ENCODE data around the gene PHRF1. TPM values are rescaled to one million over a fixed set of nuclear protein-coding genes. Genes with fewer than 3 reads are reported as not detected.

PHRF1 gene
- total RNA-seq, 1 experiment from 2014 or later = 42.3 TPM

DNA sequence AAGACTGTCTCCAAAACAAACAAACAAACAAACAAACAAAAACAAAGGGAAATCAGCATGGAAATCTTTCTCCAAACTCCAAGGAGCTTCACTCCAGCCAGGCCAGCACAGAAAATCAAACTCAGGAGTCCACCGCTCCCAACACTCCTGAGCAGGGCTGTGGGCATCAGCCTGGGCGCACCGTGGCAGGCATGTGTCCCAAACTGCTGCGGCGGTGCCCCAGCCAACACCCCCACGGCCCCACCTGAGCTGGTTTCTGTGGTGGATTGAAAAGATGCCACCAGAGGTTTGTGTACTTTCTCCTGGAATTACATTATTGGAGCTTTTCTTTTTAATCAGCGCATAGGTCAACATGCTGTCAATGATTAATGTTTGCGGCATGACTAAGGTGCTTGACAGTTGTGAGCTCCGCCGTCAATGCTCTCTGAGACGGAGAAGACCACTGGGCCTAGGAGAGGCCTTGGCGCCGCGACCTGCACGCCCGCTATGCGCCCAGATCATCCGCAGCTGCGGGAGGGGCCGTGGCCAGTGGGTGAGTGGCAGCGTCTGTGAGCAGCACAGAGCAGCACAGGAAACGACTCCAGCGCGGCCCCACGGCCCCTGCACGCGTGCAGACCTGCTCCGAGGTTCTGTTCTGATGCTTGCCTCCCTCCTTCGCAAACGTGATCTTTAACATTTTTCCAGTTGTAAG lies 78.9 kb downstream of the PHRF1 start:
- H3K27ac Mint-ChIP-seq (ENCODE audit: unreplicated experiment) = no peak overlapping the region
- no peak for TF ChIP-seq CTCF (IDR thresholded peaks at IDR 0.05; ENCODE audit: unreplicated experiment)
- peak; percentile 61 for DNase-seq
- peak overlapping the region; percentile 61 for H3K4me3 Mint-ChIP-seq (ENCODE audit: low read depth, unreplicated experiment)
- intact Hi-C loops (cut with micrococcal nuclease; ENCODE audit: unreplicated experiment) = no loop called here
- CTCF ChIA-PET = interaction anchor here (0.6 to 1.4 kb wide), 8 partner anchors 13 to 101 kb away, joined by 3 to 11 read pairs (median 4); partner anchors contain the start of genes DEAF1 and TMEM80
- H3K4me1 Mint-ChIP-seq (ENCODE audit: low read depth, unreplicated experiment) = peaks cover 13% of the 10 kb centered on the region
- H3K36me3 Mint-ChIP-seq (ENCODE audit: insufficient read depth, unreplicated experiment) = peaks cover 60% of the 10 kb centered on the region
- no TSS peak for BruUV-seq (replicated peaks)
- H3K9me3 Mint-ChIP-seq (ENCODE audit: low read depth, unreplicated experiment) = no peaks in the 10 kb centered on the region
- no peaks in the 10 kb centered on the region for H3K27me3 Mint-ChIP-seq (ENCODE audit: unreplicated experiment)

DNA sequence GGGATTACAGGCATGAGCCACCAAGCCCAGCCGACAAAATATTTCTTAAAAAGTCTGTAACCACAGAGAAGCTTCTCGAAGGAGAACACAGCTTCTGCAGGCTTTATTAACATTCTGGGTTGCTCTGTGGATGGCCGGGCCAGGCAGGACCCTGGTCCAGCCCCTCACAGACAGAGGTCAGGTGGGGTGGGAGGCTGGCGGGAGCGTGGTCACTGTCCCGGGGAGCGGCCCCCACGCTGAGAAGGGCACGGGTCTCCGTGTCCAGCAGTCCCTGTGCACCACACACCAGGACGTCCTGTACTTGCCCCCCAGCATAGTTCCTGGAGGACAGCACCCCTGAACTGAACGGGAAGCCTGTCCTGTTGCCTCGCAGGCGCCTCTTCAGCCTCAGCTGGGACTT lies 80.2 kb downstream of the PHRF1 start:
- no TSS peak for BruUV-seq (replicated peaks)
- peaks cover 53% of the 10 kb centered on the region for H3K36me3 Mint-ChIP-seq (ENCODE audit: insufficient read depth, unreplicated experiment)
- TF ChIP-seq CTCF (IDR thresholded peaks at IDR 0.05; ENCODE audit: unreplicated experiment) = no peak
- no peak overlapping the region for H3K4me3 Mint-ChIP-seq (ENCODE audit: low read depth, unreplicated experiment)
- no peaks in the 10 kb centered on the region for H3K27me3 Mint-ChIP-seq (ENCODE audit: unreplicated experiment)
- CTCF ChIA-PET = no interaction called here
- H3K27ac Mint-ChIP-seq (ENCODE audit: unreplicated experiment) = no peak overlapping the region
- no peak for DNase-seq
- intact Hi-C loops (cut with micrococcal nuclease; ENCODE audit: unreplicated experiment) = no loop called here
- peaks cover 13% of the 10 kb centered on the region for H3K4me1 Mint-ChIP-seq (ENCODE audit: low read depth, unreplicated experiment)
- H3K9me3 Mint-ChIP-seq (ENCODE audit: low read depth, unreplicated experiment) = no peaks in the 10 kb centered on the region

DNA sequence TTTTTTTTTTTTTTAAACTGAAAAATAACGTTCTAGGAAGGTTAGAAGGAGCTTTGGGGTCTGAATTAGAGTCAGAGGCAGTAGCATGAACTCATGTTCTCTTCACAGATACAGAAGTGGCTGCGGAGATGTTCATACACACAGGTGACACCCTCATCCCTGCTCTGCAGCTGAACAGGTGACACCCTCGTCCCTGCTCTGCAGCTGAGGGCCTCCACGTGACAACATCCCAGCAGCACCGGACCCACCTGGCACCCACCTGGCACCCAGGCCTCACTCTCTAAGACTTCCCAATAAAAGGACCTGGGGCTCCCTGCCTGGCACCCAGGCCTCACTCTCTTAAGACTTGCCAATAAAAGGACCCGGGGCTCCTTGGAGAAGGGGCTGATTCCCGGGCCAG lies 80.6 kb downstream of the PHRF1 start:
- H3K4me3 Mint-ChIP-seq (ENCODE audit: low read depth, unreplicated experiment) = no peak overlapping the region

DNA sequence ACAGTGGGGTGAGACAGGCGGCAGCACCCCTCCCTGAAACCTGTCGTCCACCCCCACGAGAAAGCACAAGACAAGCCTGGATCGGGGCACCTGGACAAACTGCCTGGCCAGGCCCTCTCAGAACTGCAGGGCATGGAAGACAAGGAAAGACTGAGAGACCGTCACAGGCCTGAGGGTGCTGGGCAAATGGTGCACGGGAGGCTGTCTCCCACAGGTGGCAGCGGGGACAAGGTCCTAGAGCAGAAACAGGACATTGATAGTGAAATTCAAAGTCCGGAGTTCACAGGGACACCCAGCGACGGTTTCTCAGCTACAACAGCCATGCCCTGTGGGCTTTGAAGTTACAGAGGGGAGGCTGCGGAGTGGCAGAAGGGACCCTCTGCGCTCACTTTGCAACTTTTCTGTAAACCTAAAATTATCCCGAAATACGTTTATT lies 81.4 kb downstream of the PHRF1 start:
- peaks cover 52% of the 10 kb centered on the region for H3K36me3 Mint-ChIP-seq (ENCODE audit: insufficient read depth, unreplicated experiment)
- intact Hi-C loops (cut with micrococcal nuclease; ENCODE audit: unreplicated experiment) = no loop called here
- DNase-seq = no peak
- H3K4me1 Mint-ChIP-seq (ENCODE audit: low read depth, unreplicated experiment) = peaks cover 13% of the 10 kb centered on the region
- no TSS peak for BruUV-seq (replicated peaks)
- no peak overlapping the region for H3K4me3 Mint-ChIP-seq (ENCODE audit: low read depth, unreplicated experiment)
- CTCF ChIA-PET = no interaction called here
- H3K27ac Mint-ChIP-seq (ENCODE audit: unreplicated experiment) = no peak overlapping the region
- TF ChIP-seq CTCF (IDR thresholded peaks at IDR 0.05; ENCODE audit: unreplicated experiment) = no peak
- no peaks in the 10 kb centered on the region for H3K27me3 Mint-ChIP-seq (ENCODE audit: unreplicated experiment)
- H3K9me3 Mint-ChIP-seq (ENCODE audit: low read depth, unreplicated experiment) = no peaks in the 10 kb centered on the region

More for the DNA sequence above, 80.6 kb downstream of the PHRF1 start:
- CTCF ChIA-PET = no interaction called here
- no peaks in the 10 kb centered on the region for H3K27me3 Mint-ChIP-seq (ENCODE audit: unreplicated experiment)
- no peak for TF ChIP-seq CTCF (IDR thresholded peaks at IDR 0.05; ENCODE audit: unreplicated experiment)
- no peak for DNase-seq
- H3K27ac Mint-ChIP-seq (ENCODE audit: unreplicated experiment) = no peak overlapping the region
- BruUV-seq (replicated peaks) = no TSS peak
- intact Hi-C loops (cut with micrococcal nuclease; ENCODE audit: unreplicated experiment) = no loop called here
- peaks cover 53% of the 10 kb centered on the region for H3K36me3 Mint-ChIP-seq (ENCODE audit: insufficient read depth, unreplicated experiment)
- no peaks in the 10 kb centered on the region for H3K9me3 Mint-ChIP-seq (ENCODE audit: low read depth, unreplicated experiment)
- peaks cover 13% of the 10 kb centered on the region for H3K4me1 Mint-ChIP-seq (ENCODE audit: low read depth, unreplicated experiment)

Data from Calu3 (cell line).